Fibroblast of skin of left biceps (primary cell): ENCODE measurements around the gene LTA4H.
"Not testable (repeated sequence)": the region's sequence is repeated elsewhere in the genome, so short reads cannot be mapped to it uniquely, and the experiment has no call there.

Experiments used
- DNase-seq, 2 experiments: peaks; one replicate each; pipeline ENCODE4 v3.0.0-alpha.2; 2013; ENCODE audit warnings: low read depth in 2 of 2

LTA4H gene

DNA sequence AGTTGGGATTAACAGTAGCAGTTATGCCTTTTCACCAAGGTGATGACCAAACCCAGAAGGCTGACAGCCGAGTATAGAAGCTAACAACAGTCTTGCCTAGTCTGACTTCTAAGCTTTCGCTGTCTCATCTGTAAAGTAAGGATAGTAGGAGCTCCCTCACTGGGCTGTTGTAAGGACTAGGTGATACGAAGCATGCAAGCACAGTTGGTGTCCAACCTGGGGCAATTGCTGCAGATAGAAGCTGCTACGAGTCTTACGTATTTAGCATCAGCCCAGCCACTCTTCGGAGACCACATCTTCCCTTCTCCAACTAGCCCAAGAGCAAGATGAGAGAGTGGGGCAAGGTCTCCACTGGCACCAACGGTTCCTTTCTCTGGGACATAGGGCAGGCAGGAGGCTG is 45.3 kb downstream of the LTA4H start:
- DNase-seq: no peak

DNA sequence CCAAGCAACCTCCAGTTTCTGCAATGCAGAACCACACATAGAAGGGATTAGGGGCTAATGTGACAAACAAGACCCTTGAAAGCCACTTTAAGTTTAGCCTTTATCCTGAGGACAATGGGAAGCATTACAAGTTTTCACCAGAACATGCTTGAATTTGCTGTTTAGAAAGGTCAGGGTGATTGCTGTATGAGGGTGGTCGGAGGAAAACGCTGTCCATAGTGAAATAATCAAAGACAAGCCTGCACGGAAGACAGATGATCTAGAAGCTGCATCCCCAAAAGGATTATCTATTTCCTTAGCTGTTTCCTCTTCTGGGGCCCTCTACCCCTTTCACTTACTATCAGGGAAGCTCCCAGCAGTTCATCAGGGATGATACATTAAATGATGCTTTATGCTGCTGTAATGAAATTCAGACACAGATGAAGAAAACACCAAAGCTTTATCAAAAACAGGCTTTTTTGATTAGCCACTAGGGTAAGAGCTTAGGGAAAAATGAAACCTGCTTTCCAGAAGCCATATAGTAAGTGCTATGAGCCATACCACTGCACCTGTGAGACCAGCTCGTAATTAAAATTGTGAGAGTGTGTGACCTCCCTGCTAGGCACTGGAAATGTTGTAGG is 45.8 kb downstream of the LTA4H start:
- no peak for DNase-seq

- DNase-seq: no peak
Measured at GRCh38 chr12:95988506-95989275, 46.7 kb downstream of the LTA4H start.

GRCh38 chr12:95986635-95987570 is 48.5 kb downstream of the LTA4H start:
- no peak for DNase-seq

DNA sequence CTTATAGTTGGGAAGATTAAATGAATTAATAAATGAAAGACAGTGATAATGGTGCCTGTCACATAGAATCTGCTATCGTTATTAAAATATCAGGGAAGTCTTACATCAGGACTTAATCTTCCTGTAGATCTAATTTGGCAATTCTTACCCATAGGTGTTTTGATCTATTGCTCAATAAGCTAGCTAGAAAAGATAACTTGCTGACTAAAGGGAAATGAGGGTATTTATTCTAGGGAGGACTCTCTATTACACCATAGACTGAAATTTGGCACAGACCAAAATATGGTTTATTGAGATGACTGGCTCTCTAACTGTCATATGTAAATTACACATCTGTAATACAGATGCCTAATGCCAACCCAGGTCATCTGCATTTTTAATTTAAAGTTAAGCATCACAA is 50.7 kb downstream of the LTA4H start:
- DNase-seq: no peak

GRCh38 chr12:95982602-95983001 is 52.8 kb downstream of the LTA4H start:
- DNase-seq: no peak

DNA sequence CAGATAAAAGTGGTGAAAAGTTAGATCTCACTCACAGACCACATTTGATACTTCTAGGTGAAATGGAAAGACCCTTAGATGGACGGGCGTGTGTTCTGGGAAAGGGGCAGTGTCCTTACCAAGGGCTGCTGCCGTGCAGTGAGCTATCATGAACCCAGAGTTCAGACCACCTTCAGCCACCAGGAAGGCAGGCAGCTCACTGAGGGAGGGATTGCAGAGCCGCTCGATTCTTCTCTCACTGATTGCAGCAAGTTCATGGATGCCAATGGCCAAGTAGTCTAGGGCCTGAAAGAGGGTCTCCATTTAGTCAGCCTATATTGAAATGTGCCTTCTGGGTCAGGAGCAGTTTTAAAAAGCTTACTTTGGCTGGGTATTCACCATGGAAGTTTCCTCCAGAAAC is 55.0 kb downstream of the LTA4H start:
- DNase-seq: no peak

DNA sequence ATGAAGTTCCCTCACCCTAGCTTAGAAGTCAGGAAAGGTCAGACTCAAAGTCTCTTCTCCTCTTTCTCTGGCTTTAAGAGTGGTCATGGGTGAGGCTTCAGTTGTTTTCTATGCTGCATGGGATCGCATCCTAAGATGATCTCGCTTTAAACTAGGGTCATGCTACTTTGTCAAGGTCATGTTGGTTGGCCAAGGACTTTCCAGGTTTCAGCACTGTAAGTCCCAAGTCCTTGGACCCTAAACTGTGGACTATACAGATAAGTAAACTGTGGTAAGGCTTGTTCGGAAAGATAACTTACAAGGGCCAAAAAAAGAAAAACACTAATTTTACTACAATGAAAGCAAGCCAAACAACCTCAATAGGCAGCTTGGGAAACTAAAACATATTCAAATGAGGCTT is 56.6 kb downstream of the LTA4H start:
- DNase-seq: no peak

DNA sequence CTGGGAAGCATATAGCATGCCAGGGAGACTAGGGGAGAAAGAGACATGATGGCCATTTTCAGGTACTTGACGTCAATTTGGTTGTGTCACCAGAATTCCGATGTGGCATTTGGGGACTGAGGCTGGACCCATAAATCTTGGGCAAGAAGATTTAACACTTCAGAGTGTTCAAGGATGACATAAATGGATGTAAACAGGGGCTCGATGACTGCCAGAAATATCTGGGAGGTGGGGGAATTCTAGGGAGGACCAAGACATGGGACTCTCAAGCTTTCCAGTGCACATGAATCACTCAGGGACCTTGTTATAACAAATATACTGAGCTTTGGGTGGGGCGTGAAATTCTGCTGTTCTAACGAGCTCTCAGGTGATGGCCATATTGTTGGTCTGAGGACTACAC is 57.0 kb downstream of the LTA4H start:
- no peak for DNase-seq

- DNase-seq: no peak
Measured at GRCh38 chr12:95977764-95978305, 57.6 kb downstream of the LTA4H start.

- DNase-seq: no peak
Measured at GRCh38 chr12:95976416-95976832, 59.0 kb downstream of the LTA4H start.

GRCh38 chr12:95975491-95975890 is 59.9 kb downstream of the LTA4H start:
- no peak for DNase-seq

DNA sequence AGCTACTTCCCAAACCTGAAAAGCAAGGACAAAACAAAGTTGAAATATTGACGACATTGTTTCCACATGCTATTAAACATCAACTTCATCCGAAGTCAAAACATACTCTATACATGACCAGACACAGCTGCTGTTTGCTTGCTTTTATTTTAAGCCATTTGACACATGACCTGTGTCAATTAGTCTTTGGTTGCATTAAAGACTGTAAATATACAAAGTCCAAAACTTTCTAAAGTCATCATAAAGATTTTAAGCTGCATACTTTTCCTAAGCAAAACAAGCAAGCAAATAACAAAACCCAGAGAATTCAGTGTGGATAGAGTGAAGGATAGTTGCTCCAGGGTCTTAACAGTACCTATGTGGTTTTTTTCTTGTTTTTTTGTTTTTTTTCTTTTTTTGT is 61.0 kb downstream of the LTA4H start:
- DNase-seq: no peak

GRCh38 chr12:95972832-95973456 is 62.4 kb downstream of the LTA4H start:
- DNase-seq: no peak

DNA sequence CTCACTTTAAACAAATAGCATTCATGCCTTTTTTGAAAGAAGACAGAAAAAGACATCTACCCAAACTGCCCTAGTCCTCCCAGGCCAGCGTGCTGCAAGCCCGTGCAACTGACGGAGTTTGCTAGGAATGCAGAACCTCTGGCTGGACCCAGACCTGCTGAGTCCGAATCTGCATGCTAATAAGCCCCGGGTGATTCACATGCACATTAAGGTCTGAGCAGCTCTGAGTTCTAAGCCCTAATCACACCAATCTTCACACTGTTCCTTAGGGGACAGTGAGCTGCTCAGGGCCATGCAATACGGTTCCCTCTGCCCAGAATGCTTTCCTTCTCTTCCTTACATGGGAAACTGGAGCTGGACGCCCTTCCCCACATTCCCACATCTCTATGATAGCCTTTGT is 64.5 kb downstream of the LTA4H start:
- DNase-seq: no peak

- DNase-seq: not testable (repeated sequence)
Measured at GRCh38 chr12:95969116-95969515, 66.3 kb downstream of the LTA4H start.

- DNase-seq: no peak
Measured at GRCh38 chr12:95967301-95967700, 68.1 kb downstream of the LTA4H start.

DNA sequence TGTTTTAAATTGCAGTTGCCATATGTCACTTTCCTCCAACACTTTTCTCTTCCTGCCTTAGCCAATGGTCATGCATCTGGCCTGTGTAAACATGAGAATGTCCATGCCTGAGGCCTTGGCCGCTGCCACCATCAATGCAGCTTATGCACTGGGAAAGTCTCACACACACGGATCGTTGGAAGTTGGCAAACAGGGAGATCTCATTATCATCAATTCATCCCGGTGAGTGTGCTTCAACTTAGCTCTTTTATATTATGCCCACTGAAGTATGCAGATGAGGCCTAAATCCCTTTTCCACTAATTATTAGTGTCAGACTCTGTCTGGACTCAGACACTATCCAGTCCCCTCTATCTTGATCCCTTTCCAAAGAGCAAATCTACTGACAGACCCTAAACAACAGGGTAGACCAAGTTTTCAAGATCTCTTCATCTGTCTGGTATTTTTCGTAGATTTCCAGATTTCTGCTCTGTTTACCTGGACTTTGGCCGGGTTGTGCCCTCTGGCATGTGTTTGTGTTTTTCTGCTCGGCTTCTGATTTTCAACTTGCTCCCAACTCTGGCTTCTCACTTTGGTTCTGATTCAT is 69.0 kb downstream of the LTA4H start:
- no peak for DNase-seq

DNA sequence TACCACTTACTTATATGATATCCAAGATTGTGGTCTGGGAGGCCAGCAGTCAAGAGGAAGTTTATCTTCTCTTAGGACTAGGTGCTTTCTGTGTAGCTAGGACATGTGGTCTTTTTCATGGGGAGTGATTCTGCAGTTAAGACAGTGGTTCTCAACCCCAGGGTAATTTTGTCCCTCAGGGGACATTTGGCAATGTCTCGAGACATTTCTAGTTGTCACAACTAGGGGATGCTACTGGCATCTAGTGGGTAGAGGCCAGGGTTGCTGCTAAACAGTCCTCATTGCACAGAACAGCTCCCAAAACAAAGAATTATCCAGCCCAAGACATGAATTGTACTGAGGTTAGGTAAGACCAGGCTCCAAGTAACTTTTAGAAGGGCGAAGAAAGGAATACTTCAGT is 72.3 kb downstream of the LTA4H start:
- DNase-seq: no peak

DNA sequence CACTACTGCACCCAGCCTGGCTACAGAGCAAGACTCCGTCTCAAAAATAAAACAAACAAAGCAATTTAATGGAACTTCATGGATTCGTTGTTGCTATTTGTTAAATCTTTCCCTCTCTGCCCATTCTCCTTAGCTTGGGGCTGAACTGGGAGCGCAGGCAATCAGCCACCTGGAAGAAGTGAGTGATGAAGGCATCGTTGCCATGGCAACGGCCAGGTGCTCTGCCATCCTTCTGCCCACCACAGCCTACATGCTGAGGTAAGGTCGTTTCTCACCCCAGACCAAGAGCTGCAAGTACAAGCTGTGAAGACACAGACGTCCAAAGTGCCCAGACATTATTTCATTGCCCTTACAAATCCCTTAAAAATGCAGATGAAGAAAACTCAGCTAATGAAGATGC is 73.2 kb downstream of the LTA4H start:
- DNase-seq: no peak

GRCh38 chr12:95960241-95960640 is 75.1 kb downstream of the LTA4H start:
- no peak for DNase-seq
